HT-29 (cell line): ENCODE data around the gene PIWIL4. TPM values are rescaled to one million over a fixed set of nuclear protein-coding genes. Genes with fewer than 3 reads are reported as not detected.
A peak's percentile ranks its signal among the peaks of the same experiment; 100 is the strongest.
"Not testable (repeated sequence)": the region's sequence is repeated elsewhere in the genome, so short reads cannot be mapped to it uniquely, and the experiment has no call there.

Experiments
- DNase-seq: peaks from one replicate; pipeline ENCODE4 v3.0.0-alpha.2; 2015; ENCODE audit warnings: low spot score
- total RNA-seq: library from RNA; depleted of rRNA; stranded (reverse); fragments of >200 nt; shearing (Covaris generic); gene quantifications from 2 replicates; pipeline ENCODE4 v1.2.3, GENCODE V29; 2014

Gene PIWIL4
- total RNA-seq, 1 experiment from 2014 or later = 4.0 TPM

DNA sequence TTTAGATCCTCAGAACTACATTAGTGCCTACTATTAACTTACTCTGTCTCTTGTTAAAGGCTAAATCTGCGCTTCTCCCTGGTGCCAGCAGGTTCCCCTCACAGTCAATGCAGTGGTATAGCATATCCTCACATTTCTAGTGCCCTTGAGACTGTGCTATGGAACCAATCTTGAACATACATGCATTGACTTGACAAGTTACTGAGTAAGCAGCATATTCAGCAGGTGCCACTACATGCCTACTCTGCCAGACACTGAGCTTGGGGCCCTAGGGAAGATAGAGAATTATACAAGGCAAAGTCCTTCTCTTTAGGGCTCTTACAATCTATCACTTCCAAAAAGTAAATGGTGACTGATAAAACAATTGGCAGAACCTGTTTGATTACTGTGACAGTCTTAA, 20.3 kb upstream of the PIWIL4 start:
- DNase-seq = peak; percentile 72

DNA sequence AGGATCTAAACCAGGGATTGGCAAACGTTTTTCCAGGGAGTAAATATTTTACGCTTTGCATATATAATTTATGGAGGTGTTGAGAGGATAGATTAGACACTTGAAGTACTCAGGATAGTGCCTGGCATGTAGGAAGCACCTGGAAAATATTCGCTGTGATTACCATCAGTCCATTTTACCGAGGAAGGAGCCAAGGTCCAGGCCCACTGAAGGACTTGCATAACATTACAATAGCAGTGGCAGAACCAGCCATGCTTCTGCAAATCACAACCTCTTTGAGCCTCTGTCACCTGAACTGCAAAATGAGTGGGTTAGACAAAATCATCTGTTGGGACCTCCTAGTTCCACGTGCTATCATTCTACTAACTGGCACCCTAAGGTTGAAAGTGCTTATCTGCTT, 18.0 kb upstream of the PIWIL4 start:
- DNase-seq = peak; percentile 23

DNA sequence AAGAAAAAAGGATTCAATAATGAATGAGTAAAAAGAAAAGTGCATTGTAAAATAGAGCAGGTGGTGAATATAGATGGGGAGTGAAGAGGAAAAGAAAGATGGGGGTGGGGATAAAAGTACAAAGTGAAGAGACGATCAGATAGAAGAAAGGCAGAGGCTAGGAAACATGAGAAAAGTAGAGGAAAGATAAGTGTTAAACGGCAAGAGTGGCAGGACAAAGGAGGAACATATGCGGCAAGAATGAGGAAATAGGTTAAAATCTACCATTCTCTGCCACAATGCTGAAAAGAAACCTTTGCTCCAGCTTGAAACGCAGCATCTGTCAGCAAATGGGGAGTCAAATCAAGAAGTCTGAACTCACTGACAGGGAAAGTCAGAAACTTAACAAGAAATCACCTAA, 16.7 kb upstream of the PIWIL4 start:
- peak; percentile 36 for DNase-seq

DNA sequence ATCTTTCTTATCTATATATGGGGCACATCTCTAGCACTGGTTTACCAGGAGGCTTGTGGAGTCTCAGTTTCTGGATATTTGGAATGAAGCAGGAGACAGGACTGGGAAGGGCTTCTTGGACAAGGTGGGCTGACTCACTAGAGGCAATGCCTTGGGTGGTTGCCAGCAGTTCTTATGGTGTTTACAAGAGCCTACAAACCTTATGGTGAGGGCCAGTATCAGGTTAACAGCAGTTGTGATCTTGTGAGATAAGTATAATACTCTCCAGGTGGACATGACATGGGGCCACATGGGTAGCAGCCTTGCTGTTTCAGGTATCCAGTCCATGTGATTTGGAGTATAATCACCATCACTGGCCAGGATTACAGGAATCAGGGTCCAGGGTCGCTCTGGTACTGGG, 13.2 kb upstream of the PIWIL4 start:
- peak; percentile 78 for DNase-seq

DNA sequence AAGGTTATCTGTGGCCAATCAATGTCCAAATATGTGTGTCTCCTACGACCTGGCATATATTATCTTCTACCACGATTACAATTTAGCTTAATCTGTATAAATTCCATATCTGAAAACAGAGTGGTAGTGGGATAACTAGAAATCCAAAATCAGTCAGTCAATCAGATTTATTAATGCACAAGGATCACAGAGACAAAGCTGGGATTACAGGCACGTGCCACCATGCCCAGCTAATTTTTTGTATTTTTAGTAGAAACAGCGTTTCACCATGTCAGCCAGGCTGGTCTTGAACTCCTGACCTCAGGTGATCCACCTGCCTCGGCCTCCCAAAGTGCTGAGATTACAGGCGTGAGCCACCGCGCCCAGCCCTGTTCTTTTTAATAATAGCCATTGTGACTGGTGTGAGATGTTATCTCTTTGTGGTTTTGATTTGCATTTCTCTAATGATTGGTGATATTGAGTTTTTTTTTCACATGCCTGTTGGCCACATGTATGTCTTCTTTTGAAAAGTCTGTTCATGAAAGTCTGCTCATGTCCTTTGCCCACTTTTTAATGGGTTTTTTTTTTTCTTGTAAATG, 11.3 kb upstream of the PIWIL4 start:
- not testable (repeated sequence) for DNase-seq

DNA sequence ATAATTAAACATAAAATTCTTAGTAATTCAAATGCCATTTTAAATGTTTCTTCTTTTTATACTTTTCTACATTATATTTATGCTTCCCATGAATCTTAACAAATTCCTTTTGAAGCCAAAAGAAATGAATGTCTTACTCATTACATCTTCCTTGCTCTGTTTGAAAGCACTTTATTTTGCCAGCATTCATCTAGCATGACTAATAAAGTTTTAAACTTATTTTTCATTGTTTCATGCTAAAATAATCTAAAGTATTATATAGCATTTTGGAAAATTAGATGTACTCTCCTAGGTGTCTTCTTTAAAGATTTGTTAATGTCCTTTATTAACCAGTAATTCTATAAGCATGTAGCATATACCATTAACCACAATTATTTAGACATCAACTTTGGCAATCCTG, 9.7 kb upstream of the PIWIL4 start:
- no peak for DNase-seq

DNA sequence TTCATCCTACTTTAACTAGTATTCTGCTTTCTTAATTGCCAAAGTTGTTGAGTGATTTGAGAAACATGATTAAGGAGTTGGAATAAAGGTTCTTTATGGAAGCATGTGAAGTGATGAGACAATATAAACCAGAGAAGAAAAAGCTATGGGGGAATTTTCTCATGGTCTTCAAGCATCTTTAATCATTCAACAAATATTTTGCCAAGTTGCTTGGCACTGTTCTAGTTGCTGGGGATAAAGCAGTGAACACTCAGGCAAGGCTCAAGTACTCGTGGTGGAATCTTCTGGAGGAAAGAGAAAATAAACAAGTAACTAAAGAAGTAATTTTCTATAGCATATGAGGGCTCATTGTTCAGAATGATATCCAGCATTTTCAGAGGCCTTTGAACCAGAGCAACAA, 9.2 kb upstream of the PIWIL4 start:
- no peak for DNase-seq

DNA sequence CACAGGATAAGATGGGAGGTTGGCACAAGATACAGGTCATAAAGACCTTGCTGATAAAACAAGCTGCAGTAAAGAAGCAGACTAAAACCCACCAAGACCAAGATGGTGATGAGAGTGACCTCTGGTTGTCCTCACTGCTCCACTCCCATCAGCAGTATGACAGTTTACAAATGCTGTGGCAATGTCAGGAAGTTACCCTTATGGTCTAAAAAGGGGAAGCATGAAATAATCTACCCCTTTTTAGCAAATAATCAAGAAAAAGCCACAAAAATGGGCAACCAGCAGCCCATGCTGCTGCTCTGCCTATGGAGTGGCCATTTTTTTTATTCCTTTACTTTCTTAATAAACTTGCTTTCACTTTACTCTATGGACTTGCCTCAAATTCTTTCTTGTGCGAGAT, 8.7 kb upstream of the PIWIL4 start:
- no peak for DNase-seq

DNA sequence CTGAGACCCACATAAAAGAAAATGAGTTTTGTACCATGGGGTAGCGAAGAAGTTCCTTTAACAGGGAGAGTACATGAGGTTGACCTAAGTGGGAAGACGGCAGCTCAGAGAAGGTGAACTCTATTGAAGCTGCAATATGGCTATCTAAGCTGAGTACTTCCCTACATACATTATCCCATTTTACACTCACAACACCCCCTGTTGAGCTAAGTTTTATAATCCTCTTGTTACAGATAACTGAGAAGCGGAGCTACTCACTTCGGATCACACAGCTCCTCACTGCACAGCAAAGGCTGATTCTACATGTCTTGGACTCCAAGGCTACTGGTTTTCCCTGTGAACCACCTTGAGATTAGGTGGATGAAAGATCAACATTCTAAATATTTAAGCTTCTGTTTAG, 8.2 kb upstream of the PIWIL4 start:
- DNase-seq = no peak

DNA sequence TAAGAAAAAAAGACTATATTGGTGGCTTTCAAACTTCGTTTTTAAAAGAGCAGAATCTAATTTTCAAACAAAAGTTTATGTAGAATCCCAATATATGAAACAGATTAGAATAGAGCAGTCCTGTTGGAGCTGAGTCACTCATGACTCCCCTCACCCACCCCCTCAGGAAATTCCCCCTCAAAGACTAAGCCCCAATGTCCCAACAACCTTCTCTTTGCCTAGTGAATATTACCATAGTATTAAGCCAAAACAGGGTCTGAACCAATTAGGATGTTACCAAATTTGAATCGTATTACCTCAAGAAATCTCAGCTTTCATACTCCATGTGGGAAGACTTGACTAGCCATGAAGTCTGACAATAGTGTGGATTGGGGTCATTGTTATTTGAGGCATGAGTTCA, 7.8 kb upstream of the PIWIL4 start:
- no peak for DNase-seq

DNA sequence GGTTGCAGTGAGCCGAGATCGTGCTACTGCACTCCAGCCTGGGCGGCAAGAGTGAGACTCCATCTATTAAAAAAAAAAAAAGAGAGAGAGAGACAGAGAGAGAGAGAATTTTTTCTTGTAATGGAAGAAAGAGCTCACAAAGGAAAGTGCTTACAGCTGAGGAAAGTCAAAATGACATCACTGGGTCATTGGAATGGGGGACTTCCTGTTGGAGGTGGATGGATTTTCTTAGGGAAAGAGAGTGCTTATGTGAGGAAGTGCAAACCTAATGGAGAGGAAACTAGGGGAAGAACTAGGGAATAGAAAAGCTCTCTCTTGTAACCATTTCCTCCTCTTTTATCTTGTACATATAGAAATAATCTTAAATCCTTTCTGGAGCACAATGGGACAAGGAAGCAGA, 6.3 kb upstream of the PIWIL4 start:
- DNase-seq = no peak

DNA sequence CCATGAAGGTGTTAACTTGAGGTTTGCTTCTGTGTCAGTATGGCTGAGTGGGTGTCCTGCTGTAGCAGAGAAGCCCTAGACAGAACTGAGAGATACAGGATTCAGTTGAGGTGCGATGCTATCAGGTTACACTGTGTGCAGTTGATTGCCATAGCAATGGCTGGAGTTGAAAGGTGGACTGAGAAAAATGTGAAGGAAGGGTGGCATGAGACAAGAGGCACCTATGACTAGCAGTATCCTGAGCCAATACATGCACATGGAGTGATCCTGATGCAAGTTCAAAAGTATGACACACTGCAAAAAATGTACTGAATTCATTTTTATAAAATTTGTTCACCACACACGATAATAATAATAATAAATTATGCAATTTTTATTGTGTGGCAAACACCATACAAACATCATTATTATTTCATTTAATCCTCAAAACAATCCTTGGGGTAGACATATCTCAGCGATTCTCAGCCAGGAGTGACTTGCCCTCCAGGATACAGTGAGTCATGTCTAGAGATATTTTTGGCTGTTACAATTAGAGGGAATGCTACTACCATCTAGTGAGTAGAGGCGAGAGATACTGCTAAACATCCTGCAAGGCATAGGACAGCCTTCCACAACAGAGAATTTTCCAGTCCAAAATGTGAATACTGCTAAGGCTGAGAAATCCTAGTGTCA, 3.9 kb upstream of the PIWIL4 start:
- peak; percentile 44 for DNase-seq

DNA sequence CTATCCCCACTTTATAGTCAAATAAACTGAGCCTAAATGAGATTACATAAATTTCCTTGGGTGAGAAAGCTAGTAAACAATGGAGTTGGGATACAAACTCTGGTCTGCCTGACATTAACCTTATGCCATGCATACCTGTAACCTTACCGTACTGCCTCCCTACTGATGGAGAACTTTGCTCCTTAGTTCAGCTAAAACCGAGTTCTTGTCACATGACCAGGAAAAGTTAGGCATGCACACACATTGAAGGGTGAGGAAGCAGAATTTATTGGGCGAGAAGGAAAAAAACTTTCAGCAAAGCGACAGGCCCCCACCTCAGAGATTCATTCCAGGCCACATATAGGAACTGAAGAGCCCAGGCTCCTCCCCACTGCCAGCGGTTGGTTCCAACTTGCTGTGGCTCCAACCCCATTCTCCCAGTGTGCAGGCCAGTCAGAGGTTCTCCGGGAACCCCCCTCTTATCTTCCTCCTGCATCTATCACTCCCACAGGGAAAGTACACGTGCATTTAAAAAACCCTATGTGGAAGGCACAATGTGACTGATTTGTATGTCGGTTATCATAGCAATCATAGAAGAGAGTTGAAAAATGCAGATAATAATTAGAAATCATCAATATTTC, 3.2 kb upstream of the PIWIL4 start:
- DNase-seq = no peak

DNA sequence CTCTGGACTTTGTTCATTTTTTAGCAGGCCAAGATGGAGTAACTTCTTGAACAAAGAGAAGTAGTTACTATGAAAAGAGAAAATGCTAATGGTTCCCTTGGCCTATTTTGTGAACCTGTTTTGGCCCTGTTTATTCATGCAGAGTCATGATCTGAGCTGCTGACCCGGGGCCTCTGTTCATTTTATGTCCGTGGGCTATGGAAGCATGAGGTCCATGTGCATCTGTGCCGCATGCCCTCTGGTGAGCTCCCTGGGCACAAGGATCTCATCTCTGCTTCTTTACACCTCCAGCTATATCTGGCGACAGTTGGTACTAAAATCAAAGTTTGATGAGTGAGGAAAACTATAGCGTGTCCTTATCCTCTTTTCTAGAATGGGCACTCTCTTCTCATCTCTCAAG, 1.0 kb downstream of the PIWIL4 start:
- no peak for DNase-seq

DNA sequence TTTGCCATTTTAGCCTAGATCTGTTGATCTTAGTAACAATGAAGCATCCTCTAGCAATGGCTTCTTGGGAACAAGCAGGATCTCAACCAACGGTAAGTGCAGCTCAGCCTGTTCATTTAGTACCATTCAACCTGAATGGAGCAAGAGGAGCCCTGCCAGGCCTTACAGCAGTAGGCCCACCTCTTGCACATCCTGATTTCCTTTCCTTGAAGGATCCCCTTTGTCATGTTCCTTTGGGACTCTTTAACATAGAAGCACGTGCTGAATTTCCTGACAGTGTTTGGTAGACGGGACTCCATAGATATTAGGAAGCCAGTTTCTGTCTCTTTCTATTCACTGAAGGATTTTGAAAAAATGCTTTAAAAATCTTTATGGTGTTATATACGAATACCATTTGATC, 1.5 kb downstream of the PIWIL4 start:
- DNase-seq = no peak

DNA sequence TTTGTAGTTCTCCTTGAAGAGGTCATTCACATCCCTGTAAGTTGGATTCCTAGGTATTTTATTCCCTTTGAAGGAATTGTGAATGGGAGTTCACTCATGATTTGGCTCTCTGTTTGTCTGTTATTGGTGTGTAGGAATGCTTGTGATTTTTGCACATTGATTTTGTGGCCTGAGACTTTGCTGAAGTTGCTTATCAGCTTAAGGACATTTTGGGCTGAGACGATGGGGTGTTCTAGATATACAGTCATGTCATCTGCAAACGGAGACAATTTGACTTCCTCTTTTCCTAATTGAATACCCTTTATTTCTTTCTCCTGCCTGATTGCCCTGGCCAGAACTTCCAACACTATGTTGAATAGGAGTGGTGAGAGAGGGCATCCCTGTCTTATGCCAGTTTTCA, 5.8 kb downstream of the PIWIL4 start:
- DNase-seq = not testable (repeated sequence)

DNA sequence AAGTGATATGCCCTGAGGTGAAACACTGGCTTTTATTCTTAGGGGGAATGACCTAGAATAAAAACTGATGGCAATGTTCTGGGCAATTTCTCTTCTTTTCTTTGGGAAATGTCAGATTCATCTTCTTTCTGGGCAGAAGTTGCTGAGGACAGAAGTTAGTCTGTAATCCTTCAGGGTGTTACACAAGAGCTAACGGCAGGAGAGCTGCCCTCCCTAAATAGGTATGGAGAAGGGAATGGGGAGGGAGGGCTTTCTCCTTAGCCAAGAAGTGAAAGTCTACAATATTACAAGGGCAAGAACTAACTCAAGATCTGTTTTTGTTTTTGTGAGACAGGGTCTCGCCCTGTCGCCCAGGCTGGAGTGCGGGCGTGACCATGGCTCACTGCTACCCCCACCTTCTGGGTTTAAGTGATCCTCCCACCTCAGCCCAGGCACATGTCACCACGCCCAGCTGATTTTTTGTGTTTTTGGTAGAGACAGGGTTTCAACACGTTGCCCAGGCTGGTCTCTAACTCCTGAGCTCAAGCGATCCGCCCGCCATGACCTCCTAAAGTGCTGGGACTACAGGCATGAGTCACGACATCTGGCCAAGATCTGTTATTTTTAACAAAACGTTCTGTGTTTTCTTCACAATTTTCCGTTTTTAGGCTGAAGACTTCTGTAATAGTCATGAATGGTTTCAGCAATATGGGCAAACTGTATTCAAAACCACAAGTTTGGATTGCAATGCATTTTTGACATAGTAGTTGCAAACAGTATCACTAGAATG, 7.2 kb downstream of the PIWIL4 start:
- no peak for DNase-seq

DNA sequence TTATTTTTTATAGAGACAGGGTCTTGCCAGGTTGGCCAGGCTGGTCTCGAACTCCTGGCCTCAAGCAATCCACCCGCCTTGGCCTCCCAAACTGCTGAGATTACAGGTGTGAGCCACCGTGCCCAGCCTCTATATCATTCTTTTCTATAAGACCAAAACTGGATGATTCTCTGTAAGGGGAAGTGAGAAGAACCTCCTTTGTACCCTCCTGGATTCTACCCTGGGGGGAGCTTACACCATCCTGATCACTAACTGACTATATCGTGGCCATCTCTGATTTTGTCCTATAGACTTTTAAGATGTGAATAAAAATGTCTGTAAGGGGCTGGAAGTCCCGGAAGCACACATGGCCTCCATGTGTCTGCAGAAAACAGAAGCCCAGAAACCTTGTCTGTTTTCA, 9.1 kb downstream of the PIWIL4 start:
- no peak for DNase-seq

DNA sequence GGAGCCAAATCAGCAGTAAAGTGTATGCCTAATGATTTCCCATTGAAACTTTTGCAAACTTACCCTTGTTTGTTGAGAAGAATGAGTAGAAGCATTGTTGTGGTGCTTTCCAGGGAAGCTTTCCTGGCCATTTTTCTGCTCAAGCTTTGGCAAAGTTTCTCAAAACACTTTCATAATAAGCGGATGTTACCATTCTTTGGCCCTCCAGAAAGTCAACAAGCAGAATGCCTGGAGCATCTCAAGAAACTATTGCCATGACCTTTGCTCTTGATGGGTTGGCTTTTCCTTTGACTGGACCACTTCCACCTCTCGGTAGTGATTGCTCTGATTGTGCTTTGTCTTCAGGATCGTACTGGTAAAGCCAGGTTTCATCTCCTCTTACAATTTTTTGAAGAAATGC, 10.7 kb downstream of the PIWIL4 start:
- no peak for DNase-seq

DNA sequence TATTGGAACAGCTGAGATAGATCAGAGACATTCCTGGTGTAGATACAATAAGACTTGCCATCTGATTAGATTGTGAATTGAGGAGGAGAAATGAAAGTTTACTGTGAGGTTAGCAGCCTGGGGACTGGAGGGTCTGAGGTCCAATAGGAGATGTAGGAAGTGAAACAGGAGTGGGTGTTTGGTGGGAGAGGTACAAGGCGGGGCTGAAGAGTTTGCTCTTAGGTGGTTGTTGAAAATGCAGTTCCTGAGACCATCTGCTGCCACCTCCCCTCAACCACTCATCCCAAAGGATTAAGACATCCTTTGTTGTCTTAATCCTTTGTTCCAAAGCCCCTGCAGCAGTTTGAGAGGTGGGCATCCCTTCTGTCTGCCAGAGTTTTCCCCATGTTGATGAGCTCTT, 14.8 kb downstream of the PIWIL4 start:
- DNase-seq = no peak

DNA sequence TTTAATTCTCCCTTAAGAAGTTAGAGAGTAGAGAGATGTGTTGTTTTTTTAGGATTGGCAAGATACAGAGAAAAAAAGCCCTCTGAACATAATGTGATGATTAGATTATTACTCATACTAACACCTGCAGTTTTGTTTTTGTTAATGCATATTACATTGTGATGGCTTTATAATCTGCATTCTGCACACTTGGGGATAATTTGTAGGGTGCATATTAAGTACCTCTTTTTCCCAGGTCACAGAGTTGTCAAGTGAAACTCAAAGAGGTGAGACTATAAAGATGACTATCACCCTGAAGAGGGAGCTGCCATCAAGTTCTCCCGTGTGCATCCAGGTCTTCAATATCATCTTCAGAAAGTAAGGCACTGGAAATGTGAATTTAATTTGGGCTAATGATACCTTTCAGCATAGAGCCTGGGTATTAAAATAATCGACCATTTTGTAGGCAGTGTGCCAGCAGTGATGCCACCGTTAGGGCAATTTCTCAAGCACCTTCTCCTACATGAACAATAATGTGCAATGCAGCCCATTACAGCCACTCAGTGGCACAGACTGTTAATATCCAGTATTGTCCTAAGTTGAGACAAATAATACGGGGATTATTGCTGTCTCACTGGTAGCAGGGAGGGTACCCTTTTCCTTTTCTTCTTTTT, 16.2 kb downstream of the PIWIL4 start:
- DNase-seq = no peak

DNA sequence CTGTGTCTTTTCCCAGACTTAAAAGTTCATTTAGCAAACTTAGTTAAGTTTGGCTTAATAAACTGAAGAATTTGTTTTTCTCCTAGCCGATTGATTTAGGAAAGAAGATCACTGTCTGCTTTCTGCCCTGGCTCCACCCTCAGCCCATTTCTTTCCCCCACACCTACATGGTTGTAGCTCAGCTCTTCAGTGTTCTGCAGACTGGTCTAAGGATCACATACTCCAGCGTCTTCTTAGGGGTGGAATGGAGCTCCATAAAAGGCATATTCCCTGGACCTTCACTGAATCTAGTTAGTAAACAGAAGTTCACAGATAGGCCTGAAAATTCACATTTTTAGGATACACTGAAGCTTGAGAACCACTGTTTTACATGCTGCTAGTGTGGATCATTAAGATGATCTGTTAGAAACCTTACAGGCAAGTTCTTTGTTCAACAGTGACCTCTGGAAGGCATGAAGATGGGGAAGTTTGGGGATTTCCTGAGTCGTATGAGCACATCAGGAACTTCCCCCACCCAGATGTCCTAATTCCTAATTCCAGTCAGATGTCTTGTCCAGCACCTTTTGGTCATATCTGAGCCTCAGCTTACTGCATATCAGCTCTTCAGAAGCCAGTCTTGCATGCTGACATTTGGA, 16.8 kb downstream of the PIWIL4 start:
- DNase-seq = no peak
